Neural progenitor cell (in vitro differentiated cells): Measurements from ENCODE around the gene AGTR2. TPM values are rescaled to one million over a fixed set of nuclear protein-coding genes. Genes with fewer than 3 reads are reported as not detected.

Source experiments
- DNase-seq: peaks from one replicate; pipeline ENCODE4 v3.0.0-alpha.2; 2016; ENCODE audit warnings: low spot score
- H2AFZ ChIP-seq: fragments of 200-600 bp; sonication (generic); replicated peaks from 2 replicates; pipeline ENCODE4 v1.6.1; 2016; ENCODE audit warnings: antibody characterized with exemption
- H3F3A ChIP-seq: fragments of 200-600 bp; sonication (generic); 2 replicates; pipeline ENCODE4 v1.6.1; 2016; ENCODE audit warnings: antibody characterized with exemption, low read depth
- H3K27ac ChIP-seq: fragments of 200-600 bp; sonication (generic); 2 replicates; pipeline ENCODE4 v1.5.1; 2016; ENCODE audit warnings: mild to moderate bottlenecking
- H3K27me3 ChIP-seq: fragments of 200-600 bp; sonication (generic); 2 replicates; pipeline ENCODE4 v1.6.1; 2016; ENCODE audit warnings: mild to moderate bottlenecking, moderate library complexity
- H3K36me3 ChIP-seq: fragments of 200-600 bp; sonication (generic); 2 replicates; pipeline ENCODE4 v1.5.1; 2016
- H3K4me1 ChIP-seq: fragments of 200-600 bp; sonication (generic); 2 replicates; pipeline ENCODE4 v1.6.1; 2016; ENCODE audit warnings: mixed run types
- H3K4me2 ChIP-seq: fragments of 200-600 bp; sonication (generic); 2 replicates; pipeline ENCODE4 v1.6.1; 2016
- H3K4me3 ChIP-seq: fragments of 200-600 bp; sonication (generic); 2 replicates; pipeline ENCODE4 v1.5.1; 2016
- H3K79me2 ChIP-seq: fragments of 200-600 bp; sonication (generic); 2 replicates; pipeline ENCODE4 v1.6.1; 2016; ENCODE audit warnings: low read depth
- H3K9ac ChIP-seq: fragments of 200-600 bp; sonication (generic); 2 replicates; pipeline ENCODE4 v1.6.1; 2016
- H3K9me3 ChIP-seq: fragments of 200-600 bp; sonication (generic); 2 replicates; pipeline ENCODE4 v1.5.1; 2016; ENCODE audit warnings: low read depth
- H4K20me1 ChIP-seq: fragments of 200-600 bp; sonication (generic); 2 replicates; pipeline ENCODE4 v1.6.1; 2016; ENCODE audit warnings: low read depth
- H3K27ac Mint-ChIP-seq: 3 replicates; pipeline ENCODE4 v1.8.0; 2021; ENCODE audit warnings: mixed read lengths
- H3K27me3 Mint-ChIP-seq: 2 replicates; pipeline ENCODE4 v1.8.0; 2022; ENCODE audit warnings: low read depth, mild to moderate bottlenecking, inconsistent platforms, moderate library complexity, mixed read lengths; ENCODE audit not compliant: insufficient read depth
- H3K36me3 Mint-ChIP-seq: 3 replicates; pipeline ENCODE4 v1.8.0; 2021; ENCODE audit warnings: mixed read lengths
- H3K4me1 Mint-ChIP-seq: 3 replicates; pipeline ENCODE4 v1.8.0; 2021; ENCODE audit warnings: mixed read lengths
- H3K4me3 Mint-ChIP-seq: 3 replicates; pipeline ENCODE4 v1.8.0; 2021; ENCODE audit warnings: mild to moderate bottlenecking, moderate library complexity, mixed read lengths
- H3K9me3 Mint-ChIP-seq: 3 replicates; pipeline ENCODE4 v1.8.0; 2020; ENCODE audit warnings: mixed read lengths
- CTCF ChIP-seq: fragments of 200-600 bp; sonication (generic); IDR thresholded peaks from 2 replicates; pipeline ENCODE4 v1.5.1; 2017; ENCODE audit warnings: antibody characterized with exemption, mild to moderate bottlenecking
- EZH2 ChIP-seq: fragments of 200-600 bp; sonication (generic); IDR thresholded peaks from 2 replicates; pipeline ENCODE4 v1.6.1; 2017; ENCODE audit warnings: antibody characterized with exemption, mild to moderate bottlenecking, moderate library complexity
- EZH2phosphoT487 ChIP-seq: fragments of 200-600 bp; sonication (generic); IDR thresholded peaks from 2 replicates; pipeline ENCODE4 v1.6.1; 2017; ENCODE audit warnings: antibody characterized with exemption
- total RNA-seq: library from RNA; depleted of rRNA; stranded (reverse); fragments of >200 nt; gene quantifications from 2 replicates; pipeline ENCODE4 v1.2.3, GENCODE V29; 2015; ENCODE audit warnings: low replicate concordance

AGTR2 gene
- total RNA-seq, 1 donor from 2014 or later = not detected

GRCh38 chrX:116172976-116173375 lies 2.4 kb downstream of the AGTR2 start:
- no peak overlapping the region for H3K27ac ChIP-seq
- no peaks in the 10 kb centered on the region for H3K4me1 ChIP-seq
- H3K36me3 Mint-ChIP-seq = no peaks in the 10 kb centered on the region
- H3K9me3 Mint-ChIP-seq = no peaks in the 10 kb centered on the region
- H3K4me3 ChIP-seq = no peak overlapping the region
- no peaks in the 10 kb centered on the region for H3K27me3 ChIP-seq
- no peak overlapping the region for H3K27ac Mint-ChIP-seq
- no peaks in the 10 kb centered on the region for H3F3A ChIP-seq
- TF ChIP-seq CTCF (no peak), EZH2phosphoT487 (no peak), EZH2 (no peak)
- peaks cover 3% of the 10 kb centered on the region for H3K27me3 Mint-ChIP-seq
- H2AFZ ChIP-seq = no peak overlapping the region
- no peak overlapping the region for H3K4me3 Mint-ChIP-seq
- H3K4me2 ChIP-seq = no peak overlapping the region
- no peaks in the 10 kb centered on the region for H4K20me1 ChIP-seq
- H3K36me3 ChIP-seq = no peaks in the 10 kb centered on the region
- DNase-seq = peak; percentile 1
- peaks cover 6% of the 10 kb centered on the region for H3K9me3 ChIP-seq
- no peaks in the 10 kb centered on the region for H3K79me2 ChIP-seq
- no peaks in the 10 kb centered on the region for H3K4me1 Mint-ChIP-seq
- H3K9ac ChIP-seq = no peak overlapping the region

- H3K79me2 ChIP-seq = no peaks in the 10 kb centered on the region
- no peaks in the 10 kb centered on the region for H3K27me3 Mint-ChIP-seq
- DNase-seq = no peak
- H2AFZ ChIP-seq = no peak overlapping the region
- H3K4me2 ChIP-seq = no peak overlapping the region
- H3K9me3 Mint-ChIP-seq = no peaks in the 10 kb centered on the region
- H3K4me1 Mint-ChIP-seq = no peaks in the 10 kb centered on the region
- H3K4me3 Mint-ChIP-seq = no peak overlapping the region
- H3K4me1 ChIP-seq = no peaks in the 10 kb centered on the region
- no peaks in the 10 kb centered on the region for H4K20me1 ChIP-seq
- H3K4me3 ChIP-seq = no peak overlapping the region
- no peak overlapping the region for H3K9ac ChIP-seq
- H3K27ac Mint-ChIP-seq = no peak overlapping the region
- H3K27me3 ChIP-seq = no peaks in the 10 kb centered on the region
- TF ChIP-seq EZH2 (no peak), EZH2phosphoT487 (no peak), CTCF (no peak)
- no peak overlapping the region for H3K27ac ChIP-seq
- H3F3A ChIP-seq = no peaks in the 10 kb centered on the region
- H3K9me3 ChIP-seq = no peaks in the 10 kb centered on the region
- no peaks in the 10 kb centered on the region for H3K36me3 Mint-ChIP-seq
- no peaks in the 10 kb centered on the region for H3K36me3 ChIP-seq
Measured at GRCh38 chrX:116181300-116181699, 10.8 kb downstream of the AGTR2 start.

DNA sequence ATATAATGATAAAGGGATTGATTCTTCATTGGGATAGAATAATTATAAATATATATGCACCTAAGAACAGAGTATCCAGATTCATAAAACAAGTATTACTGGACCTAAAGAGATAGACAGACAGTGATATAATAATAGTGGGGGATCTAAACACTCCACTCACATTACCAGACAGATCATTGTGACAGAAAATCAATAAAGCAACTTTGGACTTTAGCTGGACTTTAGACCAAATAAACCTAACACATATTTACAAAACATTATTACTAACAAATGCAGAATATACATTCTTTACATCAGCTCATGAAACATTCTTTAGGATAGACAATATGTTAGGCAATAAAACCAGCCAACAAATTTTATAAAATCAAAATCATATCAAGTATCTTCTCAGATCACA lies 14.6 kb downstream of the AGTR2 start:
- no peak for TF ChIP-seq EZH2phosphoT487
- no peak for TF ChIP-seq EZH2
- no peak for TF ChIP-seq CTCF
- Histone ChIP-seq H2AFZ (no peak overlapping the region), H3K9me3 (peaks cover 8% of the 10 kb centered on the region), H3K27ac (no peak overlapping the region), H4K20me1 (no peaks in the 10 kb centered on the region), H3K9ac (no peak overlapping the region), H3K79me2 (no peaks in the 10 kb centered on the region), H3K4me1 (no peaks in the 10 kb centered on the region), H3K4me3 (no peak overlapping the region), H3K4me2 (no peak overlapping the region), H3F3A (no peaks in the 10 kb centered on the region), H3K36me3 (no peaks in the 10 kb centered on the region), H3K27me3 (no peaks in the 10 kb centered on the region)
- H3K9me3 Mint-ChIP-seq = peaks cover under 1% of the 10 kb centered on the region
- H3K4me3 Mint-ChIP-seq = no peak overlapping the region
- no peaks in the 10 kb centered on the region for H3K36me3 Mint-ChIP-seq
- no peaks in the 10 kb centered on the region for H3K4me1 Mint-ChIP-seq
- no peak overlapping the region for H3K27ac Mint-ChIP-seq
- no peak for DNase-seq
- no peaks in the 10 kb centered on the region for H3K27me3 Mint-ChIP-seq

- H3K27me3 ChIP-seq = no peaks in the 10 kb centered on the region
- H4K20me1 ChIP-seq = no peaks in the 10 kb centered on the region
- H2AFZ ChIP-seq = no peak overlapping the region
- H3K4me3 Mint-ChIP-seq = no peak overlapping the region
- no peaks in the 10 kb centered on the region for H3K4me1 Mint-ChIP-seq
- peaks cover 4% of the 10 kb centered on the region for H3K9me3 Mint-ChIP-seq
- TF ChIP-seq EZH2 (no peak), CTCF (no peak), EZH2phosphoT487 (no peak)
- no peak for DNase-seq
- H3K36me3 Mint-ChIP-seq = no peaks in the 10 kb centered on the region
- H3K4me3 ChIP-seq = no peak overlapping the region
- H3K27ac Mint-ChIP-seq = no peak overlapping the region
- H3K9ac ChIP-seq = no peak overlapping the region
- H3F3A ChIP-seq = no peaks in the 10 kb centered on the region
- peaks cover 3% of the 10 kb centered on the region for H3K27me3 Mint-ChIP-seq
- H3K4me1 ChIP-seq = no peaks in the 10 kb centered on the region
- H3K36me3 ChIP-seq = no peaks in the 10 kb centered on the region
- H3K4me2 ChIP-seq = no peak overlapping the region
- no peak overlapping the region for H3K27ac ChIP-seq
- peaks cover 25% of the 10 kb centered on the region for H3K9me3 ChIP-seq
- H3K79me2 ChIP-seq = no peaks in the 10 kb centered on the region
Measured at GRCh38 chrX:116194649-116195048, 24.1 kb downstream of the AGTR2 start.
